RPMI8226 (cell line): ENCODE data around the gene TNIP1.

Experiments used
- DNase-seq: peaks from one replicate; pipeline ENCODE4 v3.0.0-alpha.2; 2015

Gene TNIP1

GRCh38 chr5:150993826-150994412, 86.9 kb downstream of the TNIP1 start:
- DNase-seq, result no peak

GRCh38 chr5:150993422-150993821, 87.4 kb downstream of the TNIP1 start:
- DNase-seq, result no peak

GRCh38 chr5:150992705-150993104, 88.1 kb downstream of the TNIP1 start:
- DNase-seq, result no peak

GRCh38 chr5:150989695-150990094, 91.1 kb downstream of the TNIP1 start:
- no peak for DNase-seq

GRCh38 chr5:150987746-150988145, 93.1 kb downstream of the TNIP1 start:
- DNase-seq, result no peak
